Sigmoid colon (tissue), 4 donors: ENCODE measurements around the gene THSD7B.
"Not testable (repeated sequence)": the region's sequence is repeated elsewhere in the genome, so short reads cannot be mapped to it uniquely, and the experiment has no call there.

Experiments used
- CTCF ChIP-seq, 4 experiments: fragments of 450-650 bp in 3 of 4; fragments of 200-600 bp in 1 of 4; IDR thresholded peaks; one replicate each; pipeline ENCODE4 v1.5.1; 2016 to 2019; ENCODE audit warnings: antibody characterized with exemption in 4 of 4, mild to moderate bottlenecking in 3 of 4, moderate library complexity in 2 of 4
- EP300 ChIP-seq, 4 donors: sonication (generic); formaldehyde crosslinking; IDR thresholded peaks; one replicate each; pipeline ENCODE4 v1.6.1; 2017; ENCODE audit warnings: antibody characterized with exemption in 4 of 4
- POLR2A ChIP-seq, 2 donors: fragments of 450-650 bp; IDR thresholded peaks; one replicate each; pipeline ENCODE4 v1.6.1; 2016; ENCODE audit warnings: antibody characterized with exemption in 2 of 2, mild to moderate bottlenecking in 2 of 2, moderate library complexity in 2 of 2
- POLR2AphosphoS5 ChIP-seq, 4 donors: sonication (generic); formaldehyde crosslinking; IDR thresholded peaks; one replicate each; pipeline ENCODE4 v1.6.1; 2017; ENCODE audit warnings: antibody characterized with exemption in 4 of 4

- not testable (repeated sequence) for TF ChIP-seq POLR2A, CTCF, POLR2AphosphoS5, EP300 (IDR thresholded peaks at IDR 0.05)
Observed at GRCh38 chr2:136758504-136758903, 6.8 kb upstream of the THSD7B start.
